CD4-positive, alpha-beta T cell treated with Interleukin-1 beta for 1 hour (primary cell): ENCODE data around the gene TMEM237.
"Not testable (repeated sequence)": the region's sequence is repeated elsewhere in the genome, so short reads cannot be mapped to it uniquely, and the experiment has no call there.

ENCODE experiments used
- DNase-seq, 2 donors: peaks; one replicate each; pipeline ENCODE4 v3.0.0-alpha.2; 2020 to 2022

TMEM237 gene

GRCh38 chr2:201643216-201643890 lies at the start of gene TMEM237:
TMEM237 (minus strand) TSS chr2:201643503; CDS start chr2:201643400, 103 bp downstream.
- DNase-seq, result peak in 1 of 2 donors; percentile 60

- DNase-seq, result no peak
Measured at GRCh38 chr2:201685156-201685555, 41.9 kb upstream of the TMEM237 start.

GRCh38 chr2:201680743-201681142 lies 37.4 kb upstream of the TMEM237 start:
- no peak for DNase-seq

- no peak for DNase-seq
Measured at GRCh38 chr2:201678401-201678800, 35.1 kb upstream of the TMEM237 start.

GRCh38 chr2:201675454-201675853 lies 32.2 kb upstream of the TMEM237 start:
- no peak for DNase-seq

GRCh38 chr2:201674794-201675193 lies 31.5 kb upstream of the TMEM237 start:
- no peak for DNase-seq

GRCh38 chr2:201674298-201674697 lies 31.0 kb upstream of the TMEM237 start:
- no peak for DNase-seq

GRCh38 chr2:201673546-201673945 lies 30.2 kb upstream of the TMEM237 start:
- DNase-seq, result no peak

- DNase-seq, result not testable (repeated sequence)
Measured at GRCh38 chr2:201671205-201671604, 27.9 kb upstream of the TMEM237 start.

- no peak for DNase-seq
Measured at GRCh38 chr2:201669865-201670264, 26.6 kb upstream of the TMEM237 start.

GRCh38 chr2:201668402-201668910 lies 25.2 kb upstream of the TMEM237 start:
- no peak for DNase-seq

- DNase-seq, result no peak
Measured at GRCh38 chr2:201664334-201664733, 21.0 kb upstream of the TMEM237 start.

- no peak for DNase-seq
Measured at GRCh38 chr2:201661366-201661765, 18.1 kb upstream of the TMEM237 start.

GRCh38 chr2:201660293-201660895 lies 17.1 kb upstream of the TMEM237 start:
- no peak for DNase-seq

GRCh38 chr2:201656740-201657139 lies 13.4 kb upstream of the TMEM237 start:
- no peak for DNase-seq

- DNase-seq, result peak; percentile 43 to 50
Measured at GRCh38 chr2:201656102-201656501, 12.8 kb upstream of the TMEM237 start.

GRCh38 chr2:201654616-201655384 lies 11.5 kb upstream of the TMEM237 start:
- DNase-seq, result no peak

GRCh38 chr2:201653221-201653620 lies 9.9 kb upstream of the TMEM237 start:
- no peak for DNase-seq

- no peak for DNase-seq
Measured at GRCh38 chr2:201649442-201649841, 6.1 kb upstream of the TMEM237 start.

- DNase-seq, result no peak
Measured at GRCh38 chr2:201647431-201647830, 4.1 kb upstream of the TMEM237 start.

GRCh38 chr2:201644001-201644400 lies 698 bp upstream of the TMEM237 start:
- no peak for DNase-seq

GRCh38 chr2:201642579-201643215 lies 606 bp downstream of the TMEM237 start:
- peak; percentile 83 to 86 for DNase-seq

GRCh38 chr2:201642086-201642578 lies 1.2 kb downstream of the TMEM237 start:
- DNase-seq, result no peak
